Measurements from ENCODE around the gene TPD52L2.
"Not testable (repeated sequence)": the region's sequence is repeated elsewhere in the genome, so short reads cannot be mapped to it uniquely, and the experiment has no call there.

TPD52L2 gene

GRCh38 chr20:63855363-63856097 is 9.5 kb upstream of the TPD52L2 start:
- DNase-seq (ENCODE audit: low spot score) = no peak

GRCh38 chr20:63856098-63856511 is 9.0 kb upstream of the TPD52L2 start:
- DNase-seq (ENCODE audit: low spot score) = no peak

GRCh38 chr20:63857764-63858392 is 7.2 kb upstream of the TPD52L2 start:
- no peak for DNase-seq (ENCODE audit: low spot score)

GRCh38 chr20:63858393-63859165 is 6.5 kb upstream of the TPD52L2 start:
- DNase-seq (ENCODE audit: low spot score) = no peak

GRCh38 chr20:63859166-63859699 is 5.8 kb upstream of the TPD52L2 start:
- no peak for DNase-seq (ENCODE audit: low spot score)

GRCh38 chr20:63860325-63861051 is 4.6 kb upstream of the TPD52L2 start:
- no peak for DNase-seq (ENCODE audit: low spot score)

- no peak for DNase-seq (ENCODE audit: low spot score)
Observed at GRCh38 chr20:63861365-63861934, 3.6 kb upstream of the TPD52L2 start, which contains the start of gene ABHD16B. Gene ABHD16B, plus strand, starts transcription at chr20:63861498. Its CDS starts 43 bp downstream, at chr20:63861541.

- DNase-seq (ENCODE audit: low spot score) = no peak
Observed at GRCh38 chr20:63861981-63862901, 2.8 kb upstream of the TPD52L2 start.

- no peak for DNase-seq (ENCODE audit: low spot score)
Observed at GRCh38 chr20:63863021-63863797, 1.9 kb upstream of the TPD52L2 start.

- DNase-seq (ENCODE audit: low spot score) = peak; percentile 56
Observed at GRCh38 chr20:63863798-63864544, 1.1 kb upstream of the TPD52L2 start.

GRCh38 chr20:63864545-63864977 is 509 bp upstream of the TPD52L2 start:
- no peak for DNase-seq (ENCODE audit: low spot score)

- DNase-seq (ENCODE audit: low spot score) = not testable (repeated sequence)
Observed at GRCh38 chr20:63867042-63867441, 2.0 kb downstream of the TPD52L2 start.

GRCh38 chr20:63868264-63868663 is 3.2 kb downstream of the TPD52L2 start:
- no peak for DNase-seq (ENCODE audit: low spot score)

- no peak for DNase-seq (ENCODE audit: low spot score)
Observed at GRCh38 chr20:63873477-63873971, 8.5 kb downstream of the TPD52L2 start.

GRCh38 chr20:63874241-63874640 is 9.2 kb downstream of the TPD52L2 start:
- not testable (repeated sequence) for DNase-seq (ENCODE audit: low spot score)

GRCh38 chr20:63876489-63877036 is 11.5 kb downstream of the TPD52L2 start:
- no peak for DNase-seq (ENCODE audit: low spot score)

GRCh38 chr20:63877755-63878470 is 12.8 kb downstream of the TPD52L2 start:
- DNase-seq (ENCODE audit: low spot score) = no peak

All from hematopoietic multipotent progenitor cell treated with erythropoietin and hydrocortisone succinate and interleukin-3 and kit ligand, for 17 days (in vitro differentiated cells).